HepG2 (cell line): ENCODE measurements around the gene SLC35B4. TPM values are rescaled to one million over a fixed set of nuclear protein-coding genes. Genes with fewer than 3 reads are reported as not detected.

Experiments used
- ARID5B ChIP-seq: IDR thresholded peaks from 2 replicates; pipeline ENCODE4 v1.4.0; 2020; ENCODE audit warnings: mild to moderate bottlenecking, missing genetic modification reagents
- CTCF ChIP-seq: sonication (generic); formaldehyde crosslinking; IDR thresholded peaks from 2 replicates; pipeline ENCODE4 v1.5.0; 2020; ENCODE audit warnings: mild to moderate bottlenecking, missing genetic modification reagents, moderate library complexity
- EP300 ChIP-seq, 3 experiments: sonication (generic) in 1 of 3; formaldehyde crosslinking in 1 of 3; IDR thresholded peaks; 2 replicates each; pipeline versions ENCODE4 v1.5.1 to v1.6.1; 2011 to 2020; ENCODE audit warnings: low read depth in 2 of 3, low read length in 2 of 3, borderline replicate concordance in 1 of 3, improper control_type of control experiment in 1 of 3, mild to moderate bottlenecking in 1 of 3, missing genetic modification reagents in 1 of 3, moderate library complexity in 1 of 3
- FOXP1 ChIP-seq, 2 experiments: fragments of 450-650 bp in 1 of 2; IDR thresholded peaks; 2 replicates each; pipeline ENCODE4 v1.6.1; 2017 to 2018; ENCODE audit warnings: antibody characterized with exemption in 1 of 2
- GATAD2A ChIP-seq: IDR thresholded peaks from 2 replicates; pipeline ENCODE4 v1.6.1; 2016
- GRHL1 ChIP-seq: sonication (generic); formaldehyde crosslinking; conservative IDR thresholded peaks from 2 replicates; pipeline ENCODE4 v1.8.0; 2022; ENCODE audit warnings: missing genetic modification reagents
- IRF1 ChIP-seq: sonication (generic); formaldehyde crosslinking; IDR thresholded peaks from 2 replicates; pipeline ENCODE4 v1.4.0; 2020; ENCODE audit warnings: low read depth, mild to moderate bottlenecking, missing genetic modification reagents
- SAP130 ChIP-seq: IDR thresholded peaks from 2 replicates; pipeline ENCODE4 v1.6.1; 2016; ENCODE audit warnings: low read depth
- ZNF281 ChIP-seq: sonication (generic); formaldehyde crosslinking; IDR thresholded peaks from 2 replicates; pipeline ENCODE4 v1.4.0; 2020; ENCODE audit warnings: missing genetic modification reagents, borderline replicate concordance
- ZNF577 ChIP-seq: sonication (generic); formaldehyde crosslinking; IDR thresholded peaks from 2 replicates; pipeline ENCODE4 v1.4.0; 2020; ENCODE audit warnings: mild to moderate bottlenecking, low read depth, missing genetic modification reagents, borderline replicate concordance
- ZNF644 ChIP-seq: IDR thresholded peaks from 2 replicates; pipeline ENCODE4 v1.6.1; 2016; ENCODE audit warnings: low read depth
- ZSCAN29 ChIP-seq: sonication (generic); formaldehyde crosslinking; conservative IDR thresholded peaks from 2 replicates; pipeline ENCODE4 v1.4.0; 2020; ENCODE audit warnings: mild to moderate bottlenecking, missing genetic modification reagents
- polyA plus RNA-seq, 8 experiments: library from polyadenylated mRNA; depleted of rRNA in 3 of 8; stranded (reverse) in 7 of 8; unstranded in 1 of 8; fragments of >200 nt; fragmentation: Illumina TruSeq in 4 of 8; extraction: Trizol in 4 of 8; gene quantifications; 2 replicates each; pipeline versions ENCODE4 v1.2.1 to v1.2.3, GENCODE V29; 2011 to 2016; ENCODE audit warnings: low read depth in 4 of 8, missing spikeins in 1 of 8, mixed read lengths in 1 of 8; ENCODE audit not compliant: insufficient read depth in 1 of 8
- total RNA-seq, 5 experiments: library from RNA; depleted of rRNA; stranded (reverse); fragments of >200 nt; fragmentation: Illumina TruSeq; extraction: Trizol; gene quantifications; 2 replicates each; pipeline ENCODE4 v1.2.3, GENCODE V29; 2016; ENCODE audit warnings: low read depth in 1 of 5

SLC35B4 gene
- total and polyA plus RNA-seq, 2 of the 13 experiments (the other 11 are each of a cell fraction or from before 2014, with no cell fraction given) = 17.1 to 17.8 TPM

GRCh38 chr7:134364619-134365037, 47.9 kb upstream of the SLC35B4 start (continued):
- TF ChIP-seq ZNF281 (CRISPR knock-in tag) = 0 out of 2 replicates have a peak, but pooled peaks have one; percentile 18
- no peak for TF ChIP-seq FOXP1 (IDR thresholded peaks at IDR 0.05)
- TF ChIP-seq FOXP1 (CRISPR knock-in tag; IDR thresholded peaks at IDR 0.05) = peak; percentile 19; the same call in 1 of the 2 replicates
- 0 out of 2 replicates have a peak, but pooled peaks have one; percentile 16 for TF ChIP-seq ARID5B
- TF ChIP-seq EP300 (IDR thresholded peaks at IDR 0.05; ENCODE audit: low read depth in 2 of 2, low read length in 2 of 2) = peak in 1 of 2 experiments; percentile 40; a peak in 1 of 4 replicates
- no peak for TF ChIP-seq EP300 (CRISPR knock-in tag; IDR thresholded peaks at IDR 0.05; ENCODE audit: borderline replicate concordance)
- peak; percentile 46; the same call in 1 of the 2 replicates for TF ChIP-seq ZNF644
- TF ChIP-seq ZNF577 = no peak
- peak; percentile 3; the same call in 1 of the 2 replicates for TF ChIP-seq CTCF (CRISPR knock-in tag)
- no peak for TF ChIP-seq ZSCAN29
- TF ChIP-seq IRF1 (CRISPR knock-in tag) = no peak
- no peak for TF ChIP-seq GRHL1 (CRISPR knock-in tag)
- TF ChIP-seq SAP130 = peak; percentile 18; the same call in 1 of the 2 replicates
- TF ChIP-seq GATAD2A (CRISPR knock-in tag) = 0 out of 2 replicates have a peak, but pooled peaks have one; percentile 12
